GM18526 (cell line): ENCODE measurements around the gene CIBAR2.

Source experiments
- POLR2A ChIP-seq: IDR thresholded peaks from 3 replicates; pipeline ENCODE4 v1.6.1; 2011; ENCODE audit not compliant: insufficient read length; ENCODE audit errors: extremely low read depth

CIBAR2 gene

GRCh38 chr16:85148931-85149330 is 36.7 kb upstream of the CIBAR2 start:
- TF ChIP-seq POLR2A, result no peak

GRCh38 chr16:85146922-85147651 is 34.8 kb upstream of the CIBAR2 start:
- TF ChIP-seq POLR2A, result no peak

GRCh38 chr16:85146532-85146797 is 34.2 kb upstream of the CIBAR2 start:
- TF ChIP-seq POLR2A, result no peak

- no peak for TF ChIP-seq POLR2A
Measured at GRCh38 chr16:85145734-85146531, 33.7 kb upstream of the CIBAR2 start.

- TF ChIP-seq POLR2A, result no peak
Measured at GRCh38 chr16:85145188-85145587, 32.9 kb upstream of the CIBAR2 start.

- TF ChIP-seq POLR2A, result no peak
Measured at GRCh38 chr16:85144026-85144915, 32.0 kb upstream of the CIBAR2 start.

- TF ChIP-seq POLR2A, result no peak
Measured at GRCh38 chr16:85142771-85143211, 30.5 kb upstream of the CIBAR2 start.

GRCh38 chr16:85142129-85142513 is 29.8 kb upstream of the CIBAR2 start:
- TF ChIP-seq POLR2A, result no peak

- no peak for TF ChIP-seq POLR2A
Measured at GRCh38 chr16:85141491-85142128, 29.3 kb upstream of the CIBAR2 start.

- no peak for TF ChIP-seq POLR2A
Measured at GRCh38 chr16:85140455-85141012, 28.3 kb upstream of the CIBAR2 start.

- no peak for TF ChIP-seq POLR2A
Measured at GRCh38 chr16:85139881-85140339, 27.6 kb upstream of the CIBAR2 start.

- TF ChIP-seq POLR2A, result no peak
Measured at GRCh38 chr16:85138825-85139627, 26.8 kb upstream of the CIBAR2 start.

GRCh38 chr16:85138073-85138824 is 26.0 kb upstream of the CIBAR2 start:
- no peak for TF ChIP-seq POLR2A
